NCI-H187 treated with DMSO at 0.1 percent for 48 hours (cell line): Measurements from ENCODE around the gene COTL1.

ENCODE experiments used
- DNase-seq: peaks from one replicate; lab custom pipeline; 2025; lab: John Stamatoyannopoulos, UW

COTL1 gene

DNA sequence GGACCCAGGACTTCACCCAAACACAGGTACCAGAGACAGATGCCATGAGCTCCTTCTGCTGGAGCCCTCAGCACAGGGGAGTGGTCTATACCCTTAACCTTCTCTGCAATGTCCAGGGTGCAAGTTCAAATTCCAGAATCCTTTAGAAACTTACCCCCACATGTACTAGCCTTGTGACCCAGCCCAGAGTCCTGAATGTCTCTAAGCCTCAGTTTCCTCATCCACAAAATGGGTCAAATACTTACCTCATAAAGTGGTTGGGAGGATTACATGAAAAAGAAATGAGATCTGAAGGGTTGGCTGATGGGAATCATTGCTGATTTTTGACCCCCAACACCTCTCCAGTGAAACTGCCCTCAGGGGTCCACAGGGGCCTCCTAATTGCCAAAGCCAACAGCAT is 21.7 kb downstream of the COTL1 start:
- no peak for DNase-seq

DNA sequence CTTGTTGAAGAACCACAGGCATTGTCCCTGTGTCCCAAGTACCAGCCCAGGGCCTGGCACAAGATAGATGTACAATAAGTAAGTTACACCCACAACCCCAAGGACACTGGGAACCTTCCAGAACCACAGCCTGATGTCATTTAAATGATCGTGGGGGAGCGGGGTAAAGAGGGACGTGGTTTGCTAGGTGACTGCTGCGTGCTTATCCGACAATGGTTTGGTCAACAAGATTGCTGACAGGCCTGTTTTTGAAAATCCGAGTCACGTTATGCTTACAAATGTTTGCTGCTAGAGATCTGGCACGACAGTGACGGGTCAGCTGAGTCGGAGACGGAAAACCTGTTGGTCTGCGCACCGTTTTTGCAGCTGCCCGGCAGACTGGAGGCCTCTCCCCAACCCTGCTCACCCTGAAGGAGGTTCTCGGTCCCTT is 22.8 kb downstream of the COTL1 start:
- no peak for DNase-seq

DNA sequence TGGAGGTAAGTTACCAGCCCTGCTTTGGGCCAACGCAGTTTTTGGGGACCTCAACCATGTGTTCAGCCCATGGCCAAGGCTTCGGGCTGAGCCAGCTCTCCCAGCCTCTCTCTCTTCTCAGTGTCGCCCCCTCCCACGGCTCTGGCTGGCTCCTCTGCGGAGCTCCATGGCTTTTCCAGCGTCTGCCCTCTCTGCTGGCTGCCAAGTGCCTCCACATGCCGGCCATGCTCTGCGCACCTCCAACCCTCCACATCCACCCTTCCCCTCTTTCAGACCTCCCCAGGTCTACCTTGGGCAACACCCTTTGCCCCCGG is 23.2 kb downstream of the COTL1 start:
- no peak for DNase-seq

DNA sequence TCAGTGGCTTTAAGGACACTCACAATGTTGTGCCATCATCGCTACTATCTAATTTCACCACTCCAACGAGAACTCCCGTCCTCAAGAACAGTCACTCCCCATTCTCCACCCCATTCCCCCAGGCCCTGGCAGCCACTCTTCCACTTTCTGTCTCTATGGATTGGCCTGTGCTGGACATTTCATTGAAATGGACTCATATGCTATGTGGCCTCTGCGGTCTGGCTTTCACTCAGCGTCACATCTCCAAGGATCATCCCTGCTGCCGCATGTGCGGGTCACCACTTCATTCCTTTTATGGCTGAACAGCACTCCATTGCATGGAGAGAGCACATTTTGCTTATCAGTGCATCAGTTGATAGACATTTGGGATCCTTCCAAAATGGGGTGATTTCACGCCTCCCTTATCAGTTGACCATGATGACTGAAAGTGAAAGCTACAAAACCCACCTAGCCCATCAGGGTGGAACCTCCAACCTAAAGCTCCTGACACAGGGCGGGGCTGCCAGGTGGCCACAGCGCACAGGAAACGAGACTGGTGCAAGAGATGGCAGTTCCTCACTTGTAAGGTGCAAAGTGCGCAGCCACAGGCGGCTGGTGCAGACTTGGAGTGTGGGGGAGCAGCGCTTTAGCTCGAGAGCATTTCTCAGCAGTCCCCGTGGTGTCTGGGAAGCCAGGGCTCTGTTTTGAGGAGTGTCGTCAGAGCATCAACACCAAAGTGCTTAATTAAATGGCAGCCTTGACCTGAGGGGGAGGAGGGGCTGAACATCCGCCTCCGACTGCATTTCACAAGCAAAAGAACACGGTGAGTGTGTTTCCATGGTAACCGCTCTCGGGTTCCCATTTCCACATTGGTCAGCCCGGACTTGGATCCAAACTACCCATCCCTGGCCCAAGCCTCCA is 23.8 kb downstream of the COTL1 start:
- no peak for DNase-seq

DNA sequence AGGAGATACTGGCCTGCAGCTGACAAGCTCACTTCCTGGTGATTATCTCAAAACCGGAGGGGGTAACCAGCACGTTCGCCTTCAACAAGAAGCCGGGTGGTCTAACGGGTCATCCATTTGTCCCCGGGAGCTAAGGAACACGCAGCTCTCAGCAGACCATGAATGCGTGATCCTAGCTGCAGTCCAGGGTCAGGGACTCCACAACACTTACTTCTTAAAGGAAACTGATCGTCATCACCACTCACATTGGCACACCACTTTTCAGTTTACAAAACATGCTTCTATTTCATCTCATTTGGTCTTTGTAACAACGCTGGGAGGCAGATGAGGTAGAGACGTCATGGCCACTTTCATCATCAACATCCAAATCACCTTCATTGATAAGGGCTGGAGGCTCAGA is 25.2 kb downstream of the COTL1 start:
- no peak for DNase-seq

DNA sequence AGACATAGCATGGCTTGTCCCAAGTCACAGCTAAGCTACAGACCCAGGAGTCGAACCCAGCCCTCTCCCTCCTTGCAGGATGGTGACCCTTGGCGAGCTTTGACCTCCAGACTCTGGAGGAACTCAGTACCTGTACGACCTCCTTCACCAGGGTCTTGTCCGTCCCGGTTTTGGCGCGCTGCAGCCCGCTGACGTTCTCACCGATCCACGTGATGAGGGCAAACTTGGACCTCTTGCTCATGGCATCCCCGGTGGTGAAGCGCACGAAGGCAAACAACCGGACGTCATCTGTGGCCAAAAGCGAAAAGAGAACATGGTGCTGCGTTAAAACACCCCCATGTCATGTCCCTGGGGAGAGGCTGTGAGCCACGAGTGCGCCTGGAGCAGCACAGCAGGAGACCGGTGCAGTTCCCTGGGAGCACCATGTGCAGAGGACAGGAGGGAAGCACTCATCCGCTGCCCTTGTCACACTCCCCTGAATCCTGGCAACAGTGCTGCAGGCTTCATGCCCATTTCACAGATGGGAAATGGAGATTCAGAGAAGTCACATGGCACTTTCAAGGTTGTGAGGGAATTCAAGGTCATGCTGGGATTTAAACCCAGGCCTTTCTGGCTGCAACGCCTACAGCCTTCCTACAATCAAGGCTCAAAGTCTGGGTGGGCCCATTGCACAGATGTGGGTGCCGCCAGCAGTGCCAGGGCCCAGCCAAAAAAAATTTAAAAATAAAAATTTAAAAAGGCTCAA is 27.7 kb downstream of the COTL1 start:
- DNase-seq, result no peak

DNA sequence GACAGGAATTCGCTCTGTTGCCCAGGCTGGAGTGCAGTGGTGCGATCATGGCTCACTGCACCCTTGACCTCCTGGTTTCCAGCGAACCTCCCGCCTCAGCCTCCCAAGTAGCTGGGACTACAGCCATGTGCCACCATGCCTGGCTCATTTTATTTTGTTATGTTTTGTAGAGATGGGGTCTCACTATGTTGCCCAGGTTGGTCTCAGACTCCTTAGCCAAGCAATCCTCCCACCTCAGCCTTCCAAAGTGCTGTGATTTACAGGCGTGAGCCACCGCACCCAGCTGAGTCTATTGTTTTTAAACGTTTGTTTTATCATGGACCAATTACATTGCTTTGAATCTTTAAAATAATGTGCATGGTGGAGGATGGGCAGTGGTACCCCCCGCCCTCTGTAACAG is 28.9 kb downstream of the COTL1 start:
- no peak for DNase-seq

DNA sequence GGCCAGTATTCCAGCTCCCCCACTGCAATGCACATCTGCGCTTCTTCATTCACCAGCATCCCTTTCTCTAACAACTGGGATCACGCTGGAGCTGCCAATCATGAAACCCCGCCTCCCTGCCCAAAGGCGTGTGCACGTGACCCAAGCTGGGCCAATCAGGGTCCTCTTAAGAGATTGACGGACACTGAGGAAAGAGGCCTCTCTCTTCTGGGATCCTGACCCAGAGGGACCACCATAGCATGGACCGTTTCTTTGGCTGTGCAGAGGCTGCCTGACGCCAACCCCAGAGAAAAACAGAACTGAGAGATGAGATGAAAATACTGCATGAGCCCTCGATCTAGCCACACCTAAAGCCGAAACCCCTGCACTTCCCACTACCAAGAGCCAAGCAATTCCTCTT is 32.0 kb downstream of the COTL1 start:
- no peak for DNase-seq

DNA sequence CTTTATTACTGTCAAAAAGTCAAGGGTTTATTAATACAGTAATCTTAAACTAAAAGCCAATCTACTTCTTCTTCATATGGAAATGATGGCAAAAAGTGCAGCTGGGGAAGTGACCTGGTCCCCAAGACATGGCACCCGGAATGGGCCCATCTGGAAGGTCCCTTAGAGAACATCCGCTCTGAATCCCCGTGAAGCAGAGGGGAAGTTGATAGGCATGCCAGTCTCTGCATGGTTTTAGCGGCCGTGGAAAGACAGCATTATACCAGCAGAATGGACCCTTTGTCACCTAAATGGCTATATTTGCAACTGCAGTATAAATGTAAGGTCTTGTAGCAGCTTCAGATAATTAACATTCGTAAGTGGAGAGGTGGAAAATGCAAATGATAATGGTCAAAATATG is 32.4 kb downstream of the COTL1 start:
- no peak for DNase-seq

DNA sequence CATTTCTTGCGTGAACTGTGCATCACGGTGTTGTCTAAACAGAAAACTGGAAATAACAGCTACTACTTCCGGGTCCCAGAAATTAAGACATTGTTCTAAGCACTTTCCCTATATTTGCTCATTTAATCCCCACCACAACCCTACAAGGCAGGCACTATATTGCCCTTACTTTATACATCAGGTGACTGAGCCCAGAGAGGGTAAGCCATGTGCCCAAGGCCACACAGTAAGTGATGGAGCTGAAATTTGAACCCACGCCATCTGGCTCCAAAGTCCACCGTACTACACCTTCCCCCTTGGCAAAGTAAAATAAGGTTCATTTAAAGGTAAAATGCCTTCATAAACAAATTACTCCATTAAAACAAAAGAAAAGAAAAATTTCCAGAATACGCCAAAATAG is 33.2 kb downstream of the COTL1 start:
- DNase-seq, result no peak

DNA sequence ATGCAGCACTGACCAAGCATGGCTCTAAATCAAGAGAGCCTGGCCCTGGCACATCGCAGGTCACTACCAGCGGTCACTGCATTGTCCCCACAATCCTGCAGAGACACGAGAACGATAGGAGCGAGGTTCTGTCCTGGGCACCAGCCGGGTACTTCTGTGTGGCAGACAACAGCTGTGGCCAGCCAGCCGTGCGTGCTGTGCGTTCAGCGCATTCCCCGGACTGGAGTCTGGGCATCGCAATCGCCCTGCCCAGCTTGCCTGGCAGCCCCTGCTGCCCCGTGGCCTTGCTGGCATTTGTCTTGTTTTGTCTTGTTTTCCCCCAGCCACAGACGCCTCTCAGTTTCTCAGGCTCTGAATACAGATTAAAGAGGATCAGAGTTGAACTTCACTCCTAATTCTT is 33.9 kb downstream of the COTL1 start:
- no peak for DNase-seq

DNA sequence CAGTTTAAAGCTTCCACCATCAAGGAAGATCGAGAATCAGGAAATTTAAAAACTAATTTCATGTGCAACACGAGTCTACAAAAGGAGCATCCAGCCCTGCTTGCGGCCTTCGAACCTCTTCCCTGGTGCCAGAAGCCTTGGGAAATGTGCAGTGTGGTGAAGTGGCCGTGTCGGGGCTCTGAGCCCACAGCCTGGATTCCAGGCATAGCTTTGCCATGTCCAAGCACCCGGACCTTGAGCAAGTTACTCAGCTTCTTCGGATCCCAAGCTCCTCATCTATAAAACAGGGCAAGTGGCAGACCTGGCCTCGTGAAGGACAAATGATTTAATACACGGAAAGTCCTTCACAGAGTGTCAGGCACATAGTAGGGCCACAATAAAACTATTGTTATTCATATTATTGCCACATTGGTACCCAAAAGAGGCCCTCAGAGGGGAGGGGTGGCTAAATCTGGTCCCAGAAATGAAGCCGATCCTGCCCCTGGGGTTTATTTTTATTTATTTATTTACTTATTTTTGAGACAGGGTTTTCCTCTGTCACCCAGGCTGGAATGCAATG is 34.8 kb downstream of the COTL1 start:
- no peak for DNase-seq

DNA sequence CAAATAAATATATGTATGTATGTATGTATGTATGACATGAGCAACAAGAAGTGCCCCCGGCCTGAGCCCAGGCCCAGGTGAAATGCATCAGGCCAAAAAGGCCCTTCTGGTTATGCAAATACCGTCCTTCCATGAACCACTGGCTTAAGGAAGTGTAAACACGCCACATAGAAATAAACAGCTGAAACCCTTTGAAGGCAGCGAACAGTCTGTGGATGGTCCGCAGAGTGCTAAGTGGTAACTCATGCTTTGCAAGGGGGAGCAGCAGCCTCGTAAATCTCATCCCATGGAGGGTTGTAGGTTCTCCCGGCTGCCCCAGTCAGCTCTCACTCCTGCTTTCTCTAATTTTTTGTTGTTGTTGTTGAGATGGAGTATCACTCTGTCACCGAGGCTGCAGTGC is 36.7 kb downstream of the COTL1 start:
- DNase-seq, result no peak

DNA sequence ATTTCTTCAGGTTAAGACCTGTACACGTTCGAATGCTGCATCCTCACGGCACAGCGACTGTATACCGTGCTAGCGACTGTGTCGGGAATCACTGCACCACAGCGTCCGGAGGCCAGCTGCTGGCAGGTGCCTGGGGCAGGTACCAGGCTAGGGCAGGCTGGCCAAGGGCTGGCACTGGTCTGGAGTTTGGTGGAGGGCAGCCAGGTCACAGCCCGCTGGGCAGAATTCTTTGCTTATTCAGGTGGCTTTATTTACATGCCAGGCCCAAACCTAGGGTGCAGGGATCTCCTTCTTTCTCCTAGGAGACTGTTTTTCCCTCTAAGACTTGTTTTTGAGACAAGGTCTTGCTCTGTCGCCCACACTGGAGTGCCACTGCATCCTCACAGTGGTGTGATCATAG is 37.9 kb downstream of the COTL1 start:
- no peak for DNase-seq

DNA sequence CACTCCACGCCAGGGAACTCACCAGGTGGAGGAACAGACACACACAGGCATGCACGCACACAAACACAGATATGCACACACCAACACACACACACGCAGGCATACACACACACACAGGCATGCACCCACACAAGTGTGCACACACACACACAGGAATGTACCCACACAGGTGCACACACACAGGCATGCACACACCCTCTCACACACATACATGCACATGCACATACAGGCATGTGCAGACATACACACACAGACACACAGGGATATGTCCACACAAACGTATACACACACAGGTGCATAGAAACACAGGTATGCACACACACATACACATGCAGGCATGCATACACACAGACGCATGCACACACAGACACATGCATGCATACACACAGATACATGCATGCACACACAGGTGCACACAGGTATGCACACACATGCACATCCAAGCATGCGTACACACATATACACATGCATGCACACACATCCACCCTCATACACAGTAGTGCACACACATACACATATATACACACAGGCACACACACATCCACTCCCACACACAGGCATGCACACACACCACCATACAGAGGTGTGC is 39.2 kb downstream of the COTL1 start:
- DNase-seq, result no peak

DNA sequence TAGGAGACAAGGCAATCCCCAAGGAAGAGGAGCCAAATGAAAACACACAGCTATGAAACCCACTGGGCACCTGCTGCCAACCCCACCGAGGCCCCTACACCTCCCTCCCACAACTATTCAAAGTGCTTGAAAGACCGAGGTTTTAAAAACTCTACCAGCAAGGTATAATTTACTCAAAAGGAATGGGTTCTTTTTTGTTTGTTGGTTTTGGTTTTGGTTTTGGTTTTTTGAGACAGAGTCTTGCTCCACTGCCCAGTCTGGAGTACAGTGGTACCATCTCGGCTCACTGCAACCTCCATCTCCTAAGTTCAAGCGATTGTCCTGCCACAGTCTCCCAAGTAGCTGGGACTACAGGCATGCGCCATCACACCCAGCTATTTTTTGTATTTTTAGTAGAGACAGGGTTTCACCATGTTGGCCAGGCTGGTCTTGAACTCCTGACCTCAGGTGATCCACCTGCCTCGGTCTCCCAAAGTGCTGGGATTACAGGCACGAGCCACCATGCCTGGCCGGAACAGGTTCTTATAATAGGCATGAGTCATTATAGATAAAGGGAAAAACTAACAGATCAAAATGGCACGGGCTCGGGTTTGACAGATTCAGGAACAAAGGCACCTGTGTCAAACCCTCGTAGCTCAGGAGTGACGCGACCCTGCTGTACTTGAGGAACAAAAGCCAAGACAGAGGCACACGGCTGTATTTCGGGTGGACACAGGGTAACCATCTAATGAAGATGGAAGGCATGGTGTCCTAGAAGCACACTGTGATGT is 40.7 kb downstream of the COTL1 start:
- DNase-seq, result no peak

DNA sequence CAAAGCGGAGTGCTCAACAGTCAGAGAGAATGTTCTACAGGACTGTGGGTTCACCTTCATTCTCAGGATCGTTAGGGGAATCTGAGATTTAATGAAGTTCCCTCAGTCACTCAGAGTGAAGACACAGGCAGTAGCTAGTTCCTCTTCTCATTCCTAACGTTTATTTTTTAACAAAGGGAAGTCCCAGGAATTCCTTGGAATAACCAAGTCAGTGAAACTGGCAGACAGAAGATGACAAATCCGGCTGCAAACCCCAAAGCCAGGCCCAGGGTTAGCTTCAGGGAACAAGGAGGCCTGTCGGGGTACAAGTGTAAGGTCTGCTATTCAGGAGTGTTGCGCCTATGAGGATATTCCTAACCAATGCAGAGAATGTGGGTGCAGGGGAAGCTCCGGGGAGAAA is 42.0 kb downstream of the COTL1 start:
- no peak for DNase-seq

DNA sequence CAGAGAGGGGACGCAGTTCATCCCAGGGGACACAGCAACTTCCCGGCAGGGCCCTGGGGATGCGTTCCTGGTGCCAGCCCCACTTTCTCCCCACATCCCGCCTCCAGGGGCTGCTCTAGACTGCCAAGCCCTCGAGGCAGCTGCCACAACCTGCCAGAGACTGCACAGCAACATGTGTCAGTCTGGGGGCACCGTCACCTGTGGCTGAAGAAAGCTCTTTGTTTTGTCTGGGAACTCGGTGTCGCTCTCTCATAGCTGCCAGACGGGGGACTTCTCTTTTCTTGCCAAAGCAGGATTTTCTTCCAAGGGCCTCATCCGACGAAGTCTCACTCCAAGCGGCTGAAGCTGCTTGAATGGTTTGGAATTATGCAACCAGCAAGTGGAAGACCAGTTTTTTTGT is 43.7 kb downstream of the COTL1 start:
- no peak for DNase-seq

DNA sequence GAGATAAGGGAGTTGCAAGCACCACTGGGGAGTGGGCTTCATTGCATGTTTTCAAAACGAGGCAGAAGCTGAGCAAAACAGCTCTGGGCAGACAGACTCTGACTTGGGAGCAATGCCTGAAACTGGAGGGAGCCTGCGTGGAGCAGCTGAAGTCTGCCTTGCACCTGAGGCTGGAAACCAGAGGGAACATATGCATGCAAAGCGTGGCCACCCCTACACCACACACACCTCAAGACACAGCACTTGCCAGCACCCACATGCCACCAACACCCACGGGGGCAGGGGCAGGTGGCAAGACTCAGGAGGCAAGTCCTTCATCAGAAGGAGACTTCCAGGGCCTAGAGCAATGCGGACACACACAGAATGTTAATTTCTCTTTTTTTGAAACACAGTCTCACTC is 45.8 kb downstream of the COTL1 start:
- no peak for DNase-seq

DNA sequence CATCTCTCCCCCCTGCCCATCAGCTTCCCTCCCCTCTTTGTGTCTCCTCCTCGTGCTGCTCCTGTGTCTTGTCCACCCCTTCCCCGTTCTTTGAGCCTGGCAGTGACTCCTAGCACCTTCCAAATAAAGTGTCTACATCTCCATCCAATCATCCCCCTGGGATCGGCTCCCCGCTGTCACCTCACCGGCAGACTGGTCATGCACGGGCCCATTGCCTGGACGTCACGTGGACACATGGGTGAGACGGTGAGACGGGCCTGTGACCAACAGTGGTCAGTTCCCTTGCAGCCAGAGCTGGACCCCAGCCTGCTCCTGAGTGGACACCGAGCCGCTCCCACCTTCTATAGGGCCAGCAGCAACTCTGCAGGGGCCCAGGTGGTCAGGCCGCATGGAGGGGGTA is 46.4 kb downstream of the COTL1 start:
- DNase-seq, result no peak

DNA sequence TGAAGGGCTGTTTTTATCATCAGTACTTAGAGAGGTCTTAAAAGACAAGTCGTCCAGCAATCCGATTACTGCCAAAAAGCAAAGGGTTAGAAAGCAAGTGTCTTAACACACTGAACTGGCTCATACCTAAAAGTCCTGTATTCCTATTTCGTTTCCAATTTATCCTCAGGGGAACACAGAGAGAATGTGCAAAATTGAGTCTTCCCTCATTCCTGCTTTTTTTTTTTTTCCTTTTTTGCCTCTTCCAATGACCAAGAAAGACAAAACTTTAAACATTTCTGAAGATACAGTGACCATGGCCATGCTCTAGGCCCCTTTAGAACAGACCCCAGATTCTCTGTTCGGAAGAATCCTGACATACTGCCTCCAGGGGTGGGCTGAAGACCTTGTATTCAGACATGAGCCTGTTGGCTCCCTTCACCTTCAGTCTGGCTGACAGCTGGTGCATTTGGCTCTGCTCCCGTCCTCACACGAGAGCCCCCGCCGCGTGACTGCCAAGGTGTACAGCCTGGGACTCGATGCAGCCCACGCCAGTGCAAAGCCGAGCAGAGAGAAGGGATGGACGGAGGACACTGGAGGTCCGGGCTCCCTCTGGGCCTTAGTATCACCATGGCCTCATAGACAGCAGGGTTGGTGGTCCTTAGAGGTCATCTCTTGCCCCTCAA is 47.0 kb downstream of the COTL1 start:
- no peak for DNase-seq
